Measurements from ENCODE around the gene CDK17.

The CDK17 gene

DNA sequence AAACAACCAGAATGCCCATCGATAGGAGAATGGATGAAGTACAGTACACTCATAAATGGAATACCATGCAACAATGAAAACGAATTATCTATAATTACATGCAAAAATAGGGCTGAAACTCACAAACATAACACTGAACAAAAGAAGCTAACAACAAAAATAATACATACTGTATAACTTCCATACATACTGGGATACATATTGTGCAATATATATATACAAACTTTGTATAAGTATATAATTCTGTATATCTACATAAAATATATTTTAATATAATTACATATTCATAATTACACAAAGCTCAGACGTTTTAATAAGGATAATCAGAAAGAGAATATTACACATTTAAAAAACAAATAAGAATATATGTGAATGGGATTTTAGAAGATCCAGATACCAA is 90.2 kb downstream of the CDK17 start:
- TF ChIP-seq, protein P1, sequence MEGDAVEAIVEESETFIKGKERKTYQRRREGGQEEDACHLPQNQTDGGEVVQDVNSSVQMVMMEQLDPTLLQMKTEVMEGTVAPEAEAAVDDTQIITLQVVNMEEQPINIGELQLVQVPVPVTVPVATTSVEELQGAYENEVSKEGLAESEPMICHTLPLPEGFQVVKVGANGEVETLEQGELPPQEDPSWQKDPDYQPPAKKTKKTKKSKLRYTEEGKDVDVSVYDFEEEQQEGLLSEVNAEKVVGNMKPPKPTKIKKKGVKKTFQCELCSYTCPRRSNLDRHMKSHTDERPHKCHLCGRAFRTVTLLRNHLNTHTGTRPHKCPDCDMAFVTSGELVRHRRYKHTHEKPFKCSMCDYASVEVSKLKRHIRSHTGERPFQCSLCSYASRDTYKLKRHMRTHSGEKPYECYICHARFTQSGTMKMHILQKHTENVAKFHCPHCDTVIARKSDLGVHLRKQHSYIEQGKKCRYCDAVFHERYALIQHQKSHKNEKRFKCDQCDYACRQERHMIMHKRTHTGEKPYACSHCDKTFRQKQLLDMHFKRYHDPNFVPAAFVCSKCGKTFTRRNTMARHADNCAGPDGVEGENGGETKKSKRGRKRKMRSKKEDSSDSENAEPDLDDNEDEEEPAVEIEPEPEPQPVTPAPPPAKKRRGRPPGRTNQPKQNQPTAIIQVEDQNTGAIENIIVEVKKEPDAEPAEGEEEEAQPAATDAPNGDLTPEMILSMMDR (IDR thresholded peaks at IDR 0.05; ENCODE audit: control extremely low read depth, extremely low read depth, low read depth, missing control alignments) = no peak
- DNase-seq (ENCODE audit: extremely low spot score) = no peak
- ChIA-PET CTCF (interaction anchor here (1.3 kb wide), 1 partner anchor 89 kb away, joined by 3 read pairs; no protein-coding TSS in a partner anchor), POLR2A (no interaction called here)

GRCh38 chr12:96308881-96309280 is 91.4 kb downstream of the CDK17 start:
- TF ChIP-seq, protein P1 (IDR thresholded peaks at IDR 0.05; ENCODE audit: control extremely low read depth, extremely low read depth, low read depth, missing control alignments) = no peak
- CTCF ChIA-PET = interaction anchor here (1.1 kb wide), 1 partner anchor 29 kb away, joined by 3 read pairs; no protein-coding TSS in a partner anchor

DNA sequence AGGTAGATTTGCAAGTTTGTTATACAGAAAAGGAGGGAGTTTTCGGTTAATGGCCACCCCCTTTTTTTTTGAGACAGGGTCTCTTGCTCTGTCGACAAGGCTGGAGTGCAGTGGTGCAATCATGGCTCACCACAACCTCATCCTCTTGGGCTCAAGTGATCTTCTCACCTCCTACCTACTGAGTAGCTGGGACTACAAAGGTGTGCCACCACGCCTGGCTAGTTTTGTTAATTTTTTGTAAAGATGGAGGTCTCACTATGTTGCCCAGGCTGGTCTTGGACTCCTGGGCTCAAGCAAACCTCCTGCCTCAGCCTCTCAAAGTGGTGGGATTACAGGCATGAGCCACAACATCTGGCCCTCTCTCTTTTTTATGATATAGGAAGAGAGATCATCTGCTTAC is 94.6 kb downstream of the CDK17 start:
- CTCF ChIA-PET = no interaction called here
- POLR2A ChIA-PET = no interaction called here
- no peak for DNase-seq (ENCODE audit: extremely low spot score)
- TF ChIP-seq, protein P1 (IDR thresholded peaks at IDR 0.05; ENCODE audit: control extremely low read depth, extremely low read depth, low read depth, missing control alignments) = no peak

More at GRCh38 chr12:96308881-96309280, 91.4 kb downstream of the CDK17 start:
- POLR2A ChIA-PET = no interaction called here
- DNase-seq (ENCODE audit: extremely low spot score) = no peak

- TF ChIP-seq, protein P1 (IDR thresholded peaks at IDR 0.05; ENCODE audit: control extremely low read depth, extremely low read depth, low read depth, missing control alignments) = no peak
- no peak for DNase-seq (ENCODE audit: extremely low spot score)
- ChIA-PET POLR2A (no interaction called here), CTCF (interaction anchor here (0.8 kb wide), 1 partner anchor 10 kb away, joined by 3 read pairs; no protein-coding TSS in a partner anchor)
Observed at GRCh38 chr12:96303653-96304052, 96.6 kb downstream of the CDK17 start.

DNA sequence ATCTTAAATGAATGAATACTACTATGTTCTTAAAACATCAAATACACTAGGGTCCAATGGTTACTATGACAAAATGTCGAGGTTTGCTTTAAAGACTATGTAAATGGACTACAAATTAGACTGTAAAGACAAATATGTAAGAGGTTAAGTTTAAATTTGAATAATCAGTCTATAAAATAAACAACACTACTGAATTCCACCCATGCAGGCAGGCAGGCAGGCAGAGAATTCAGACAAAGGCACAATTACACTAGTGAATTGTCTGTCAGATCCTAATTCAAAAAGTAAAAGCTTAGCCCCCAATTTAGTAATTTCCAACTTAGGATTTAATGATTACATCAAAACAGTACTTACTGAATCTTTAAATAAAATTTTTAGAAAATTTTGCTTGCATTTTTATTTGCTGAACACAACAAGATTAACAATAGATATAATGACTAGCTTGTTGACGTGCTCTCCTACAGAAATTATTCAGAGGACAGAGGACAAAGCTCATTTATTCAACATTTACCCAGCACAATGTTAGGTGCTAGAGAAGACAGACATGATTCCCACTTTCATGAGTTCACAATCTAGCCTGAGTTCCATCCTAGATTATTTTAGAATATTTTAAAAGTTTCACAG is 97.4 kb downstream of the CDK17 start:
- DNase-seq (ENCODE audit: extremely low spot score) = no peak
- ChIA-PET CTCF (interaction anchor here (0.7 to 1.1 kb wide), 4 partner anchors 11 to 214 kb away, joined by 3 to 4 read pairs (median 3); no protein-coding TSS in a partner anchor), POLR2A (no interaction called here)
- TF ChIP-seq, protein P1 (IDR thresholded peaks at IDR 0.05; ENCODE audit: control extremely low read depth, extremely low read depth, low read depth, missing control alignments) = no peak

DNA sequence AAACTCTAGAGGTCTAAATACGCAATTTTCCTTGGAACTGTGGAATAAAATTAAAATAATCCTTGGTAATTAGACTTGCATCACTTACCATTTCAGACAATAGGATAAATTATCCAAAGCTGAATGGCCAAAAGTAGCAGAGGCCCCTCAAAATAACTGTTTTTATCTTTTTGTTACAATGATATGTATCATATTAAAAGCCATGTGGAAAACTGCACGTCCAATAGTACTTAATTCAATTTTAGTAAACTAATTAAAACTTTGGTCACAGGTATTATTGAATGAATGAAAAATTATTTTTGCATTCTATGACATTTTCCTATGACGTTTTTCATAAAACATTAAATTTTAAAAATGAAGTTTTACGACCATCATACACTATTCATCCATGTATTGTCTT is 98.5 kb downstream of the CDK17 start:
- no peak for DNase-seq (ENCODE audit: extremely low spot score)
- ChIA-PET CTCF (no interaction called here), POLR2A (no interaction called here)
- TF ChIP-seq, protein P1 (IDR thresholded peaks at IDR 0.05; ENCODE audit: control extremely low read depth, extremely low read depth, low read depth, missing control alignments) = no peak
